Fibroblast of pulmonary artery (primary cell): ENCODE measurements around the gene DPH6.

Experiments
- DNase-seq: peaks from one replicate; pipeline ENCODE4 v3.0.0-alpha.2; 2010; ENCODE audit warnings: low read depth
- H3K4me3 ChIP-seq: replicated peaks from 2 replicates; pipeline ENCODE4 v1.5.1; 2011; ENCODE audit warnings: low read depth, mild to moderate bottlenecking, control low read depth, low read length, moderate library complexity
- CTCF ChIP-seq: IDR thresholded peaks from 2 replicates; pipeline ENCODE4 v1.5.1; 2011; ENCODE audit warnings: mild to moderate bottlenecking, control low read depth, low read length, inconsistent platforms; ENCODE audit errors: missing control alignments

DPH6 gene

GRCh38 chr15:35565901-35566300 is 19.9 kb upstream of the DPH6 start:
- no peak for DNase-seq
- no peak overlapping the region for H3K4me3 ChIP-seq
- no peak for TF ChIP-seq CTCF

DNA sequence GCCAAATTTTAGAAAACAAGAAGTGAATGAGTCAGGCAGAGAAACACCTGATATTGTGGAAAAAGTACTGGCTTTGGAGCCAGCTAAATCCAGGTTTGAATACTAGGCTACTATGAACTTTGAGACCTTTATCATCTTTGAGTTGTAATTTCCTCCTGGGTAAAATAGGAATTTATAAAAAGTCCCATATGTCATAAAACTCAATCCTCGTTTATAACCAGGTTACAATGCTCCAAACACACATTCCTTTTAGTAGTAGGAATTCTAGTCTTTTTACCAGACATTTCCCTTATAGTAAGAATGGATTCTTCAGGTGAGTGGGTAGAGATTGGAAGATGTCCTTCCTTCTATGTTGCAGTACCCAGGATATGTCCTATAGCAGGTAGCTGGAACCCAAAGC is 16.7 kb upstream of the DPH6 start:
- no peak for DNase-seq
- no peak for TF ChIP-seq CTCF
- no peak overlapping the region for H3K4me3 ChIP-seq

- no peak overlapping the region for H3K4me3 ChIP-seq
- no peak for TF ChIP-seq CTCF
- no peak for DNase-seq
These were observed 15.3 kb upstream of the DPH6 start for GRCh38 chr15:35561308-35561707.

DNA sequence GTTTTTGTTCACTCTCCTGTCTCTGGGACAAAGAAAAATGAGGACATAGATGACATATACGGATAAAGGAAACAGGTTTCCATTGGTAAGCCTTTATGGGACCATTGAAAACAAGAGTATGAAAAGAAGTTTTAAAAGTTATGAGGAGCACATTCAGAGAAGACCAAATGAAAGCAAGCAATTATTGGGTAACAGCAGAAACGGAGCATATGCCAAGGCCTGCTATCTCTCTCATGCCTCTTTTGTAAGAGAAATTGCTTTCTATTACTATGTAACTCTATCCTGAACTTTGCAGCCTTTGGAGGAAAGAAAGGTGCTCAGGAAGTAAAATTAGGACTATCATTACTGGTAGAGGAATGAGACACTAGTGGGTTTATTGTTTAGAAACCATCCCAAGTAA is 14.9 kb upstream of the DPH6 start:
- no peak for TF ChIP-seq CTCF

GRCh38 chr15:35560258-35560657 is 14.3 kb upstream of the DPH6 start:
- H3K4me3 ChIP-seq: no peak overlapping the region
- TF ChIP-seq CTCF: no peak
- no peak for DNase-seq

More for the DNA sequence above, 14.9 kb upstream of the DPH6 start:
- DNase-seq: peak; percentile 33
- H3K4me3 ChIP-seq: no peak overlapping the region

GRCh38 chr15:35559683-35560082 is 13.7 kb upstream of the DPH6 start:
- TF ChIP-seq CTCF: no peak
- DNase-seq: no peak
- H3K4me3 ChIP-seq: no peak overlapping the region

DNA sequence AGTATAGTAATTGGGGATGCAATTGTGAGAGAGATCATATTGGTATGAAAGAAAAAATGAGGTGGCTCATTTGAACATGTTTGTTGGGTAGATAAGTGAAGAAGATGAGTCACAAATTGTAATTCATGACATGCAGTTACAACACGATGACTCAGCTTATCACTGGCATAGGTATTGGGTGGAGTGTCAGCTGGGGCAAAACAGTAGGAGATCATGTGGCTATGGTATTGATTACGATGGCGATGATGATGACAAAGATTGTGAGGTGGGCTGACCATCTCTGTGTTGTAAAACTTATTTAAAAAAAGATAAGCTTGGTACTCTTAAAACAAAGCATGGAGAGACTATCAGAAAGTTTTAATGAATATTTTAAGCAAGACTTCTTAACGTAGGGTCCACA is 11.6 kb upstream of the DPH6 start:
- DNase-seq: peak; percentile 77
- no peak overlapping the region for H3K4me3 ChIP-seq
- no peak for TF ChIP-seq CTCF
